GM12891 (cell line): Measurements from ENCODE around the gene SAMD3.

ENCODE experiments used
- POLR2A ChIP-seq: IDR thresholded peaks from 2 replicates; pipeline ENCODE4 v1.6.1; 2011; ENCODE audit warnings: low read depth, low read length, control low read depth
- POLR2AphosphoS5 ChIP-seq: IDR thresholded peaks from 2 replicates; pipeline ENCODE4 v1.6.1; 2011; ENCODE audit warnings: low read depth, low read length, control low read depth
- TAF1 ChIP-seq: IDR thresholded peaks from 2 replicates; pipeline ENCODE4 v1.6.1; 2011; ENCODE audit warnings: low read depth, low read length, control low read depth

DNA sequence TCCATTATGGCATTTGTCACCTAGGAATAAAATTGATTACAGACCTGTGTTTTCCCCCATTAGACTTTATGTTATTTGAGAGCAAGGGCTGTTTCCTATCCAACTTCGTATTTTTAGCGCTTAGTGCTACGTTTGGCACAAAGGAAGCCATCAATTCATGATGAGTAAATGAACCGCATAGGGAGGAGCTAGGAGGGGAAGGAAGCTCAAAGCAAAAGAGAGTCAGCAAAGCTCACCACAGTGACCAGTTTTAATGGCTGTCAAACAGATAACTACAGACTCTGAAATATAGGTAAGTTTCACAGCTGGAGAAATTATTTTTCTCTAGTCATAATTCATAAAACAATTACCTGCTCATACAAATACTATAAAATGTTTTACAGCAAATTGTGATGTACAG lies 6.9 kb upstream of the SAMD3 start:
- TF ChIP-seq POLR2A: no peak
- no peak for TF ChIP-seq POLR2AphosphoS5
- no peak for TF ChIP-seq TAF1
